Stomach (tissue), 4 donors: ENCODE measurements around the gene EYA3.

Source experiments
- POLR2A ChIP-seq, 4 donors: fragments of 450-650 bp; IDR thresholded peaks; one replicate each; pipeline ENCODE4 v1.6.1; 2016; ENCODE audit warnings: antibody characterized with exemption in 4 of 4, control low read depth in 2 of 4, mild to moderate bottlenecking in 1 of 4, moderate library complexity in 1 of 4
- POLR2AphosphoS5 ChIP-seq, 3 donors: sonication (generic); formaldehyde crosslinking; IDR thresholded peaks; one replicate each; pipeline ENCODE4 v1.6.1; 2016; ENCODE audit warnings: antibody characterized with exemption in 3 of 3
- TF ChIP-seq, protein P1 (sequence below), 7 experiments: fragments of 450-650 bp in 4 of 7; fragments of 200-600 bp in 3 of 7; sonication (generic) in 3 of 7; IDR thresholded peaks; one replicate each; pipeline ENCODE4 v1.5.1; 2016 to 2019; ENCODE audit warnings: antibody characterized with exemption in 7 of 7, control low read depth in 2 of 7, mild to moderate bottlenecking in 1 of 7

DNA sequence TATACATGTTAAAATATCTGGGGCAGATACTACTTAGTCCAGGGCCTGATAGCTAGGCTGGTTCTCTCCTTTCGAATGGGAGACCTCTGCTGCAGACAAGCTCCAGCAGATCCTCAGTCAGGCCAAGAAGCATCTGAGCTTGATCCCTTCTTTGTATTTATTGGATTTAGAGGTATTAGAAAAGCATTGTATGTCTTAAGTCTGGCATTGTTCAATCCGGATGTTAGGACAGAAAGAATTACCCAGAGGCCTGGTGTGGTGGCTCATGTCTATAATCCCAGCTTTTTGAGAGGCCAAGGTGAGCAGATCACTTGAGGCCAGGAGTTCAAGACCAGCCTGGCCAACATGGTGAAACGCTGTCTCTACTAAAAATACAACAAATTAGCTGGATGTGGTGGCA, 21.2 kb upstream of the EYA3 start:
- TF ChIP-seq, protein P1, sequence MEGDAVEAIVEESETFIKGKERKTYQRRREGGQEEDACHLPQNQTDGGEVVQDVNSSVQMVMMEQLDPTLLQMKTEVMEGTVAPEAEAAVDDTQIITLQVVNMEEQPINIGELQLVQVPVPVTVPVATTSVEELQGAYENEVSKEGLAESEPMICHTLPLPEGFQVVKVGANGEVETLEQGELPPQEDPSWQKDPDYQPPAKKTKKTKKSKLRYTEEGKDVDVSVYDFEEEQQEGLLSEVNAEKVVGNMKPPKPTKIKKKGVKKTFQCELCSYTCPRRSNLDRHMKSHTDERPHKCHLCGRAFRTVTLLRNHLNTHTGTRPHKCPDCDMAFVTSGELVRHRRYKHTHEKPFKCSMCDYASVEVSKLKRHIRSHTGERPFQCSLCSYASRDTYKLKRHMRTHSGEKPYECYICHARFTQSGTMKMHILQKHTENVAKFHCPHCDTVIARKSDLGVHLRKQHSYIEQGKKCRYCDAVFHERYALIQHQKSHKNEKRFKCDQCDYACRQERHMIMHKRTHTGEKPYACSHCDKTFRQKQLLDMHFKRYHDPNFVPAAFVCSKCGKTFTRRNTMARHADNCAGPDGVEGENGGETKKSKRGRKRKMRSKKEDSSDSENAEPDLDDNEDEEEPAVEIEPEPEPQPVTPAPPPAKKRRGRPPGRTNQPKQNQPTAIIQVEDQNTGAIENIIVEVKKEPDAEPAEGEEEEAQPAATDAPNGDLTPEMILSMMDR (IDR thresholded peaks at IDR 0.05) = no peak
- TF ChIP-seq POLR2A (IDR thresholded peaks at IDR 0.05) = no peak
- TF ChIP-seq POLR2AphosphoS5 (IDR thresholded peaks at IDR 0.05) = no peak
